H1 (cell line): ENCODE results near the gene ANKIB1. TPM values are rescaled to one million over a fixed set of nuclear protein-coding genes. Genes with fewer than 3 reads are reported as not detected.

ENCODE experiments used
- CTCF ChIA-PET: fragments of 300-600 bp; sonication (Branson Sonifier 250); formaldehyde crosslinking; loops from one replicate; lab custom pipeline; 2021; ENCODE audit not compliant: partially characterized antibody; lab: Charles Lee
- POLR2A ChIA-PET: fragments of 300-600 bp; sonication (Branson Sonifier 250); formaldehyde crosslinking; loops from one replicate; lab custom pipeline; 2021; ENCODE audit warnings: inconsistent platforms; ENCODE audit not compliant: partially characterized antibody; lab: Charles Lee
- DNase-seq, 2 experiments: peaks; one replicate each; pipeline versions ENCODE4 v3.0.0 to v3.0.0-alpha.2; 2010 to 2022; ENCODE audit warnings: low spot score in 2 of 2, low read depth in 1 of 2, mixed read lengths in 1 of 2
- FAIRE-seq: peaks from 2 replicates; lab custom pipeline; 2011; peaks lifted over from hg19 to GRCh38; lab: Jason Lieb, UNC
- H2AFZ ChIP-seq: 2 replicates; pipeline ENCODE4 v1.8.1; 2012; ENCODE audit warnings: low read length, inconsistent platforms
- H2AK5ac ChIP-seq: 2 replicates; pipeline ENCODE4 v1.6.1; 2013; ENCODE audit warnings: low read depth, low read length
- H2BK120ac ChIP-seq: replicated peaks from 2 replicates; pipeline ENCODE3; 2013; ENCODE audit warnings: low read depth, low read length, inconsistent platforms
- H2BK12ac ChIP-seq: 2 replicates; pipeline ENCODE4 v1.6.1; 2013; ENCODE audit warnings: low read depth, low read length
- H2BK15ac ChIP-seq: 2 replicates; pipeline ENCODE4 v1.6.1; 2013; ENCODE audit warnings: low read length
- H2BK20ac ChIP-seq: 2 replicates; pipeline ENCODE4 v1.6.1; 2013; ENCODE audit warnings: low read length
- H2BK5ac ChIP-seq: 2 replicates; pipeline ENCODE4 v1.6.1; 2013; ENCODE audit warnings: low read depth, low read length
- H3K14ac ChIP-seq: 2 replicates; pipeline ENCODE4 v1.6.1; 2013; ENCODE audit warnings: inconsistent platforms; ENCODE audit not compliant: insufficient read length
- H3K18ac ChIP-seq: 2 replicates; pipeline ENCODE4 v1.6.1; 2013; ENCODE audit warnings: low read length; ENCODE audit errors: extremely low read depth
- H3K23ac ChIP-seq: 2 replicates; pipeline ENCODE4 v1.6.1; 2013; ENCODE audit warnings: inconsistent platforms; ENCODE audit not compliant: insufficient read length
- H3K23me2 ChIP-seq: 2 replicates; pipeline ENCODE4 v1.6.1; 2013; ENCODE audit warnings: low read depth, low read length
- H3K27ac ChIP-seq: 2 replicates; pipeline ENCODE4 v1.6.1; 2011; ENCODE audit warnings: low read depth, low read length, inconsistent platforms
- H3K27me3 ChIP-seq, 4 experiments: replicated peaks in 1 of 4; 1 replicate in 1 of 4; 2 replicates in 3 of 4; pipeline versions ENCODE4 v1.6.1 to v1.8.1; 2011 to 2013; ENCODE audit warnings: low read length in 3 of 4, mild to moderate bottlenecking in 3 of 4, inconsistent platforms in 2 of 4, mixed read lengths in 2 of 4, moderate library complexity in 1 of 4; ENCODE audit not compliant: control insufficient read depth in 3 of 4, insufficient read depth in 3 of 4; ENCODE audit errors: extremely low read depth in 1 of 4
- H3K36me3 ChIP-seq, 4 experiments: 2 replicates each; pipeline versions ENCODE4 v1.6.1 to v1.8.1; 2011 to 2013; ENCODE audit warnings: mild to moderate bottlenecking in 4 of 4, low read length in 3 of 4, moderate library complexity in 2 of 4, control low read depth in 1 of 4, inconsistent platforms in 1 of 4; ENCODE audit not compliant: insufficient read depth in 4 of 4, control insufficient read depth in 2 of 4
- H3K4ac ChIP-seq: replicated peaks from 2 replicates; pipeline ENCODE3; 2013; ENCODE audit warnings: low read length, low read depth, mixed read lengths, inconsistent platforms; ENCODE audit not compliant: insufficient read length
- H3K4me1 ChIP-seq, 4 experiments: replicated peaks in 1 of 4; 1 replicate in 1 of 4; 2 replicates in 3 of 4; pipeline versions ENCODE4 v1.6.1 to v1.8.1; 2011 to 2013; ENCODE audit warnings: low read length in 3 of 4, inconsistent platforms in 2 of 4, mixed read lengths in 1 of 4; ENCODE audit not compliant: insufficient read depth in 4 of 4, control insufficient read depth in 3 of 4
- H3K4me2 ChIP-seq, 2 experiments: 2 replicates each; pipeline versions ENCODE4 v1.6.1 to v1.8.1; 2011 to 2013; ENCODE audit warnings: low read depth in 2 of 2, low read length in 2 of 2, control low read depth in 1 of 2, inconsistent platforms in 1 of 2, mild to moderate bottlenecking in 1 of 2; ENCODE audit not compliant: insufficient read depth in 1 of 2
- H3K4me3 ChIP-seq, 4 experiments: fragments of 200-600, 300-600 bp in 1 of 4; sonication (generic), shearing (Covaris generic), sonication (Bioruptor Twin) in 1 of 4; 2 replicates each; pipeline versions ENCODE4 v1.5.1 to v1.8.1; 2011 to 2016; ENCODE audit warnings: low read length in 4 of 4, low read depth in 3 of 4, control low read depth in 2 of 4, inconsistent platforms in 2 of 4, mild to moderate bottlenecking in 2 of 4, mixed read lengths in 1 of 4, moderate library complexity in 1 of 4; ENCODE audit not compliant: insufficient read depth in 2 of 4; ENCODE audit errors: extremely low read depth in 1 of 4
- H3K56ac ChIP-seq: replicated peaks from 2 replicates; pipeline ENCODE3; 2013; ENCODE audit warnings: low read depth, mild to moderate bottlenecking, mixed read lengths, low read length, inconsistent platforms; ENCODE audit not compliant: insufficient read length
- H3K79me1 ChIP-seq: 2 replicates; pipeline ENCODE4 v1.6.1; 2013; ENCODE audit warnings: low read depth, low read length, control low read depth
- H3K79me2 ChIP-seq, 2 experiments: 2 replicates each; pipeline versions ENCODE4 v1.6.1 to v1.8.1; 2012 to 2013; ENCODE audit warnings: low read length in 2 of 2, mild to moderate bottlenecking in 2 of 2, inconsistent platforms in 1 of 2; ENCODE audit not compliant: insufficient read depth in 2 of 2, control insufficient read depth in 1 of 2
- H3K9ac ChIP-seq, 4 experiments: replicated peaks in 1 of 4; 1 replicate in 1 of 4; 2 replicates in 3 of 4; pipeline versions ENCODE4 v1.6.1 to v1.8.1; 2011 to 2013; ENCODE audit warnings: low read depth in 3 of 4, low read length in 3 of 4, control low read depth in 2 of 4, mild to moderate bottlenecking in 2 of 4, moderate library complexity in 2 of 4, inconsistent platforms in 1 of 4; ENCODE audit errors: extremely low read depth in 1 of 4
- H3K9me3 ChIP-seq, 2 experiments: 2 replicates each; pipeline versions ENCODE4 v1.6.1 to v1.8.1; 2012 to 2013; ENCODE audit warnings: mild to moderate bottlenecking in 2 of 2, moderate library complexity in 2 of 2, control low read depth in 1 of 2, inconsistent platforms in 1 of 2, low read depth in 1 of 2, low read length in 1 of 2, mixed read lengths in 1 of 2; ENCODE audit not compliant: insufficient read depth in 2 of 2
- H4K20me1 ChIP-seq, 2 experiments: replicated peaks in 1 of 2; 2 replicates each; pipeline versions ENCODE3 to v1.8.1; 2011 to 2013; ENCODE audit warnings: inconsistent platforms in 2 of 2, low read length in 2 of 2, mild to moderate bottlenecking in 1 of 2; ENCODE audit not compliant: insufficient read depth in 2 of 2, control insufficient read depth in 1 of 2
- H4K5ac ChIP-seq: 2 replicates; pipeline ENCODE4 v1.6.1; 2013; ENCODE audit warnings: low read length, low read depth, mixed read lengths, inconsistent platforms; ENCODE audit not compliant: insufficient read length
- H4K8ac ChIP-seq: 2 replicates; pipeline ENCODE4 v1.8.0; 2013; ENCODE audit warnings: mild to moderate bottlenecking, moderate library complexity, low read length, inconsistent platforms; ENCODE audit not compliant: insufficient read depth; ENCODE audit errors: extremely low read depth
- H4K91ac ChIP-seq: replicated peaks from 2 replicates; pipeline ENCODE3; 2013; ENCODE audit warnings: low read length, mixed read lengths, inconsistent platforms; ENCODE audit not compliant: insufficient read length
- GTF2F1 ChIP-seq: IDR thresholded peaks from 2 replicates; pipeline ENCODE4 v1.6.1; 2012; ENCODE audit warnings: low read depth, low read length, improper control_type of control experiment, borderline replicate concordance
- HDAC2 ChIP-seq, 2 experiments: fragments of 300-600 bp in 1 of 2; sonication (generic) in 1 of 2; IDR thresholded peaks; 2 replicates each; pipeline ENCODE4 v1.6.1; 2011 to 2012; ENCODE audit warnings: low read depth in 2 of 2, low read length in 2 of 2, mild to moderate bottlenecking in 2 of 2, moderate library complexity in 2 of 2, borderline replicate concordance in 1 of 2, inconsistent platforms in 1 of 2
- KDM1A ChIP-seq: fragments of 200-600, 300-600 bp; sonication (generic); IDR thresholded peaks from 2 replicates; pipeline ENCODE4 v1.7.1; 2016; ENCODE audit warnings: mild to moderate bottlenecking, low read length, borderline replicate concordance
- KDM4A ChIP-seq: IDR thresholded peaks from one replicate; pipeline ENCODE4 v1.7.1; 2012; ENCODE audit warnings: low read depth, mild to moderate bottlenecking, moderate library complexity, low read length, inconsistent platforms; ENCODE audit not compliant: severe bottlenecking
- RBBP5 ChIP-seq: IDR thresholded peaks from 2 replicates; pipeline ENCODE4 v1.7.1; 2012; ENCODE audit warnings: low read depth, mild to moderate bottlenecking, inconsistent platforms, low read length, moderate library complexity, borderline replicate concordance
- SIN3A ChIP-seq, 2 experiments: IDR thresholded peaks in 1 of 2; conservative IDR thresholded peaks in 1 of 2; 2 replicates each; pipeline ENCODE4 v1.6.1; 2011 to 2012; ENCODE audit warnings: low read length in 2 of 2, improper control_type of control experiment in 1 of 2, low read depth in 1 of 2, mild to moderate bottlenecking in 1 of 2
- TCF12 ChIP-seq: IDR thresholded peaks from 2 replicates; pipeline ENCODE4 v1.6.1; 2011; ENCODE audit warnings: low read depth, mild to moderate bottlenecking, low read length
- YY1 ChIP-seq: IDR thresholded peaks from 2 replicates; pipeline ENCODE4 v1.6.1; 2011; ENCODE audit warnings: low read depth, mild to moderate bottlenecking, low read length
- WGBS, 2 experiments: shearing (Covaris generic) in 1 of 2; methylation state at CpG; one replicate each; pipeline versions ENCODE4 v1.1.6 to v1.1.7; 2013 to 2015; ENCODE audit warnings: low lambda C conversion rate in 2 of 2, mixed read lengths in 2 of 2, inconsistent platforms in 1 of 2, low coverage in 1 of 2, missing lambda C conversion rate in 1 of 2; ENCODE audit not compliant: insufficient replicate concordance in 2 of 2, insufficient coverage in 1 of 2, insufficient read length in 1 of 2; ENCODE audit errors: extremely low coverage in 1 of 2, missing lambda C conversion rate in 1 of 2; 5-methylcytosine and 5-hydroxymethylcytosine counted together
- polyA plus RNA-seq, 7 experiments: library from polyadenylated mRNA; depleted of rRNA in 3 of 7; stranded (reverse) in 5 of 7; unstranded in 2 of 7; fragments of >200 nt in 5 of 7; fragments of 200-250 nt in 2 of 7; gene quantifications; 1 replicate in 5 of 7; 2 replicates in 1 of 7; 4 replicates in 1 of 7; pipeline versions ENCODE4 v1.2.1 to v1.2.3, GENCODE V29; 2011 to 2013; ENCODE audit warnings: missing spikeins in 2 of 7, mixed read lengths in 2 of 7
- total RNA-seq: library from RNA; stranded (reverse); fragmentation: NEBNext Ultra II Directional; extraction: Animal tissue kit (Norgen Biotek cat#: 25700); gene quantifications from 2 replicates; pipeline ENCODE4 v1.2.1, GENCODE V29; 2021
- TF ChIP-seq, protein P1 (sequence below): IDR thresholded peaks from 2 replicates; pipeline ENCODE4 v1.6.1; 2012; ENCODE audit warnings: inconsistent platforms
- TF ChIP-seq, protein P2 (sequence below), 3 experiments: IDR thresholded peaks; 1 replicate in 2 of 3; 2 replicates in 1 of 3; pipeline versions ENCODE4 v1.5.1 to v1.6.1; 2011; ENCODE audit warnings: low read length in 3 of 3, mild to moderate bottlenecking in 3 of 3, inconsistent platforms in 2 of 3, low read depth in 1 of 3, moderate library complexity in 1 of 3; ENCODE audit not compliant: insufficient read depth in 1 of 3; ENCODE audit errors: control extremely low read depth in 1 of 3

ANKIB1 gene
- total and polyA plus RNA-seq, 2 of the 8 experiments (the other 6 are each of a cell fraction or from before 2014, with no cell fraction given) = 19.2 to 43.0 TPM

DNA sequence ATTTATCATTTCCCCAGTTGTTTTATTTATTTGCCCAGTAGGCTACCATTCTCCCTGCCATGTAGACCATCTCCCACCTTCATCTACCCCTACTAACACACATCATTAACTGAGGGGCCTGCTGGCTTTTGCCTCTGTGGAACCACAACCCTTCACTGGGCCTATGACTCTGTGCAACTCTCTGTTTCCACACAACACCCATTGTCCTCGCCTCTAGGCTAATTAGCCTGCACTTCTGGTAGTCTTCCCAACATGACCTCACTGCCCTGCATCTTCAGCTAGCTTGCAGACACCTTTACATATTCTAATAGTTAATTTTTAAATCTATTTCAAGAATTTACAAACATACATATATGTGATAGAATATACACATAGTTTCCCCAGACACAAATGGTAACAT lies 7.5 kb downstream of the ANKIB1 start:
- Histone ChIP-seq H2BK5ac (no peak overlapping the region), H3K9ac (no peak overlapping the region), H3K27ac (no peak overlapping the region), H3K27me3 (no peaks in the 10 kb centered on the region), H3K14ac (no peak overlapping the region), H4K8ac (no peak overlapping the region), H3K79me2 (peaks cover 6 to 94% of the 10 kb centered on the region in 2 experiments), H4K5ac (no peak overlapping the region), H2AK5ac (no peak overlapping the region), H3K4me1 (no peaks in the 10 kb centered on the region), H3K4me3 (no peak overlapping the region), H3K4ac (no peak overlapping the region), H3K36me3 (peaks cover 0 to 2% (median 0%) of the 10 kb centered on the region in 4 experiments; a peak in 1 of 8 replicates), H3K79me1 (peaks cover 3% of the 10 kb centered on the region), H3K18ac (no peak overlapping the region), H2BK120ac (no peak overlapping the region), H2AFZ (no peak overlapping the region), H3K4me2 (no peak overlapping the region), H4K91ac (no peak overlapping the region), H4K20me1 (peaks cover 0 to 5% of the 10 kb centered on the region in 2 experiments), H3K9me3 (peaks cover 2 to 3% of the 10 kb centered on the region in 2 experiments; a peak in 1 of 4 replicates), H3K56ac (no peak overlapping the region), H2BK12ac (no peak overlapping the region), H2BK20ac (no peak overlapping the region), H3K23me2 (no peaks in the 10 kb centered on the region), H2BK15ac (no peak overlapping the region), H3K23ac (no peak overlapping the region)
- ChIA-PET POLR2A (no interaction called here), CTCF (interaction anchor here (0.6 kb wide), 1 partner anchor 66 kb away, joined by 4 read pairs; no protein-coding TSS in a partner anchor)
- no peak for DNase-seq
- 95% methylated on average over 1 of the region's 1 CpG; no CpG with 5 or more reads in 1 of the 2 experiments for WGBS, 2 experiments
- no peak for FAIRE-seq
- TF ChIP-seq RBBP5 = no peak
- TF ChIP-seq KDM1A = no peak
- TF ChIP-seq, protein P1, sequence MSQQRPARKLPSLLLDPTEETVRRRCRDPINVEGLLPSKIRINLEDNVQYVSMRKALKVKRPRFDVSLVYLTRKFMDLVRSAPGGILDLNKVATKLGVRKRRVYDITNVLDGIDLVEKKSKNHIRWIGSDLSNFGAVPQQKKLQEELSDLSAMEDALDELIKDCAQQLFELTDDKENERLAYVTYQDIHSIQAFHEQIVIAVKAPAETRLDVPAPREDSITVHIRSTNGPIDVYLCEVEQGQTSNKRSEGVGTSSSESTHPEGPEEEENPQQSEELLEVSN = no peak
- no peak for TF ChIP-seq TCF12
- TF ChIP-seq KDM4A = no peak
- TF ChIP-seq, protein P2, sequence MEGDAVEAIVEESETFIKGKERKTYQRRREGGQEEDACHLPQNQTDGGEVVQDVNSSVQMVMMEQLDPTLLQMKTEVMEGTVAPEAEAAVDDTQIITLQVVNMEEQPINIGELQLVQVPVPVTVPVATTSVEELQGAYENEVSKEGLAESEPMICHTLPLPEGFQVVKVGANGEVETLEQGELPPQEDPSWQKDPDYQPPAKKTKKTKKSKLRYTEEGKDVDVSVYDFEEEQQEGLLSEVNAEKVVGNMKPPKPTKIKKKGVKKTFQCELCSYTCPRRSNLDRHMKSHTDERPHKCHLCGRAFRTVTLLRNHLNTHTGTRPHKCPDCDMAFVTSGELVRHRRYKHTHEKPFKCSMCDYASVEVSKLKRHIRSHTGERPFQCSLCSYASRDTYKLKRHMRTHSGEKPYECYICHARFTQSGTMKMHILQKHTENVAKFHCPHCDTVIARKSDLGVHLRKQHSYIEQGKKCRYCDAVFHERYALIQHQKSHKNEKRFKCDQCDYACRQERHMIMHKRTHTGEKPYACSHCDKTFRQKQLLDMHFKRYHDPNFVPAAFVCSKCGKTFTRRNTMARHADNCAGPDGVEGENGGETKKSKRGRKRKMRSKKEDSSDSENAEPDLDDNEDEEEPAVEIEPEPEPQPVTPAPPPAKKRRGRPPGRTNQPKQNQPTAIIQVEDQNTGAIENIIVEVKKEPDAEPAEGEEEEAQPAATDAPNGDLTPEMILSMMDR (IDR thresholded peaks at IDR 0.05; ENCODE audit: control extremely low read depth in 1 of 3, insufficient read depth in 1 of 3, low read depth in 1 of 3, low read length in 3 of 3) = no peak
- no peak for TF ChIP-seq HDAC2 (IDR thresholded peaks at IDR 0.05; ENCODE audit: borderline replicate concordance in 1 of 2, low read depth in 2 of 2, low read length in 2 of 2)
- TF ChIP-seq GTF2F1 = no peak
- no peak for TF ChIP-seq YY1
- no peak for TF ChIP-seq SIN3A (conservative IDR thresholded peaks at IDR 0.05 in 1 of 2, IDR thresholded peaks at IDR 0.05 in 1 of 2; ENCODE audit: low read depth in 1 of 2, low read length in 2 of 2)
